ENCODE measurements around the gene PCBP3.
"Not testable (repeated sequence)": the region's sequence is repeated elsewhere in the genome, so short reads cannot be mapped to it uniquely, and the experiment has no call there.

Gene PCBP3

GRCh38 chr21:45844181-45844580 is 200.7 kb downstream of the PCBP3 start:
- DNase-seq (ENCODE audit: low read depth, low spot score) = no peak

GRCh38 chr21:45845063-45845769 is 201.7 kb downstream of the PCBP3 start:
- no peak for DNase-seq (ENCODE audit: low read depth, low spot score)

- no peak for DNase-seq (ENCODE audit: low read depth, low spot score)
These were observed 202.2 kb downstream of the PCBP3 start for GRCh38 chr21:45845770-45846090.

- DNase-seq (ENCODE audit: low read depth, low spot score) = no peak
These were observed 203.0 kb downstream of the PCBP3 start for GRCh38 chr21:45846373-45847160.

GRCh38 chr21:45847870-45848269 is 204.3 kb downstream of the PCBP3 start:
- no peak for DNase-seq (ENCODE audit: low read depth, low spot score)

- no peak for DNase-seq (ENCODE audit: low read depth, low spot score)
These were observed 204.8 kb downstream of the PCBP3 start for GRCh38 chr21:45848331-45848730.

GRCh38 chr21:45848805-45849204 is 205.3 kb downstream of the PCBP3 start:
- DNase-seq (ENCODE audit: low read depth, low spot score) = no peak

GRCh38 chr21:45849651-45850050 is 206.1 kb downstream of the PCBP3 start:
- no peak for DNase-seq (ENCODE audit: low read depth, low spot score)

- no peak for DNase-seq (ENCODE audit: low read depth, low spot score)
These were observed 206.7 kb downstream of the PCBP3 start for GRCh38 chr21:45850181-45850580.

- not testable (repeated sequence) for DNase-seq (ENCODE audit: low read depth, low spot score)
These were observed 208.9 kb downstream of the PCBP3 start for GRCh38 chr21:45852386-45852785.

- no peak for DNase-seq (ENCODE audit: low read depth, low spot score)
These were observed 209.4 kb downstream of the PCBP3 start for GRCh38 chr21:45852886-45853400.

- no peak for DNase-seq (ENCODE audit: low read depth, low spot score)
These were observed 210.3 kb downstream of the PCBP3 start for GRCh38 chr21:45853703-45854342.

GRCh38 chr21:45854690-45855247 is 211.2 kb downstream of the PCBP3 start:
- no peak for DNase-seq (ENCODE audit: low read depth, low spot score)

- DNase-seq (ENCODE audit: low read depth, low spot score) = no peak
These were observed 211.8 kb downstream of the PCBP3 start for GRCh38 chr21:45855248-45855811.

- no peak for DNase-seq (ENCODE audit: low read depth, low spot score)
These were observed 212.9 kb downstream of the PCBP3 start for GRCh38 chr21:45856442-45856841.

GRCh38 chr21:45856906-45857305 is 213.4 kb downstream of the PCBP3 start:
- DNase-seq (ENCODE audit: low read depth, low spot score) = no peak

- no peak for DNase-seq (ENCODE audit: low read depth, low spot score)
These were observed 214.2 kb downstream of the PCBP3 start for GRCh38 chr21:45857761-45858160.

GRCh38 chr21:45858180-45858579 is 214.7 kb downstream of the PCBP3 start:
- DNase-seq (ENCODE audit: low read depth, low spot score) = no peak

- no peak for DNase-seq (ENCODE audit: low read depth, low spot score)
These were observed 215.7 kb downstream of the PCBP3 start for GRCh38 chr21:45859041-45859761.

- no peak for DNase-seq (ENCODE audit: low read depth, low spot score)
These were observed 216.3 kb downstream of the PCBP3 start for GRCh38 chr21:45859762-45860357.
